NCI-H2107 treated with DMSO at 0.1 percent for 48 hours (cell line): ENCODE data around the gene CT45A8.
"Not testable (repeated sequence)": the region's sequence is repeated elsewhere in the genome, so short reads cannot be mapped to it uniquely, and the experiment has no call there.

ENCODE experiments used
- DNase-seq: peaks from one replicate; lab custom pipeline; 2025; ENCODE audit not compliant: unreplicated experiment; lab: John Stamatoyannopoulos, UW

CT45A8 gene, protein sequence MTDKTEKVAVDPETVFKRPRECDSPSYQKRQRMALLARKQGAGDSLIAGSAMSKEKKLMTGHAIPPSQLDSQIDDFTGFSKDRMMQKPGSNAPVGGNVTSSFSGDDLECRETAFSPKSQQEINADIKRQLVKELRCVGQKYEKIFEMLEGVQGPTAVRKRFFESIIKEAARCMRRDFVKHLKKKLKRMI

GRCh38 chrX:135854438-135854837 lies at the start of gene CT45A8:
Gene CT45A8 (minus strand): TSS chrX:135854538. CDS start chrX:135850783, 3,755 bp downstream.
- DNase-seq, result not testable (repeated sequence)

GRCh38 chrX:135893294-135893817 lies 39.0 kb upstream of the CT45A8 start, which contains the start of the genes CT45A10 and SAGE1:
Gene CT45A10 (minus strand): TSS chrX:135893444. CDS start chrX:135885344, 8,100 bp downstream.
Gene SAGE1 (plus strand): TSS chrX:135893716. CDS start chrX:135896243, 2,527 bp downstream.
- no peak for DNase-seq

DNA sequence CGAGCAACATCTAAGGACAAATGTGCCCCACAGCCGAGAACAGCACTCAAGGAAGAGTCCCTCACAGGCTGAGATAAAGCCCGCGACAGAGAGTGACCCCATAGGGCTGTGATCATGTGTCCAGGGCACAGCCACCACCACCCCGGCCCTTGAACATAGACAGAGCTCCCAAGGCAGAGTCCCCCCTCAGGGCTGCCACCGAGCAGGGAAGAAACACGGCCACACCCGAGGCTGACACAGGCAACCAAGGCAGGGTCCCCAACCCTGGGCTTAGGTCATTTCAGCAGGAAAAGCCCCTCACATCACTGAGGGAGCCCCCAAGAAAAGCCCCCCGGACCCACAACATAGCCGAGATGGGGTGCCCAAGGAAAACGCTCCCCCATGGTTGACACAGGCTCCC lies 38.4 kb upstream of the CT45A8 start:
- DNase-seq, result no peak

DNA sequence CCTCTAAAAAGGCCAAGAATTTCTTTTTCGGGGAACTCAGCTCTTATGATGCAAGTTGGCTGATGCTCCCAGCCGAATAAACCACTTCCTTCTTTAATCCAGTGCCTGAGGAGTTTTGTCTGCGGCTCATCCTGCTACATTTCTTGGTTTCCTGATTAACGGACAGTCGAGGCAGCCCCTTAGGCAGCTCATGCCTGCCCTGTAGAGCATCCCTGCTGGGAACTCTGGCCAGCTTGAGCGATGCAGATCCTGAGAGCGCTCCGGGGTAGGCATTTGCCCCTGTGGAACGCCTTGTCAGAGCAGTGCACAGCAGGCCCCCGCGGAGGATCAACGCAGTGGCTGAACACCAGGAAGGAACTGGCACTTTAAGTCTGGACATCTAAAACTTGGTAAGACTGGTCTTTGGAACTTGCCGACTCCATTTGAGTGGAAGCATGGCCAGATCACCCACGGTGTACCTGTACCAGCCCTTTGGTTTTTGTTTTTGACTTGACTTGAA lies 35.8 kb upstream of the CT45A8 start:
- DNase-seq, result no peak

DNA sequence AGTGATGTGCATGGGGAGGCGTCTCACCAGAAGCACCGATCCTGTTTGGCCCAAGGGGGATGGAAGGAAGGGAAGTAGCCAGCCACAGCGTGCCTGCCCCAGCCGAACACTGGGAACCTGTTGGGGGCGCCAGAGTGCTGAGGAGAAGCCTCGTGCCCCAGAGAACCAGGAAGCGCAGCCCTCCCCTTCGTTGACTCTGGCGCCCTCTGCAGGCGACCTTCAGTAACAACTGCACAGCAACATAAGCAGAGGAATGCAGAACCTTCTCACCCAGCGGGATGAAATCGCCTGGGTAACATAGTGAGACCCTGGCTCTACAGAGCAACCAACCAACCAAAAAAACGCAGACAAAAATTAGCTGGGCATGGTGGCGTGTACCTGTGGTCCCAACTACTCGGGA lies 34.6 kb upstream of the CT45A8 start:
- not testable (repeated sequence) for DNase-seq

DNA sequence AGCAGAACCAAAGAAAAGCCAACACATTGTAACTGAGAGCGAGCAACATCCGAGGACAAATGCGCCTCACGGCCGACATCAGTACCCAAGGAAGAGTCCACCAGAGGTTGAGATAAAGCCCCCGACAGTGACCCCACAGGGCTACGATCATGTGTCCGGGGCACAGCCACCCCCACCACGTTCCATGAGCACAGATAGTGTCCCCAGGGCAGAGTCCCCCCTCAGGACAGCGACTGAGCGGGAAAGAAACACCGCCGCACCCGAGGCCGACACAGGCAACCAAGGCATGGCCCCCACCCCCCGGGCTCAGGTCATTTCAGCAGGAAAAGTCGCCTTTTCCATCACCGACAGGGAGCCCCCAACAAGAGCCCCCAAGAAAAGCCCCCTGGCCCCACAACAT lies 33.9 kb upstream of the CT45A8 start:
- not testable (repeated sequence) for DNase-seq

- not testable (repeated sequence) for DNase-seq
These were observed 28.4 kb upstream of the CT45A8 start for GRCh38 chrX:135882741-135883140.

DNA sequence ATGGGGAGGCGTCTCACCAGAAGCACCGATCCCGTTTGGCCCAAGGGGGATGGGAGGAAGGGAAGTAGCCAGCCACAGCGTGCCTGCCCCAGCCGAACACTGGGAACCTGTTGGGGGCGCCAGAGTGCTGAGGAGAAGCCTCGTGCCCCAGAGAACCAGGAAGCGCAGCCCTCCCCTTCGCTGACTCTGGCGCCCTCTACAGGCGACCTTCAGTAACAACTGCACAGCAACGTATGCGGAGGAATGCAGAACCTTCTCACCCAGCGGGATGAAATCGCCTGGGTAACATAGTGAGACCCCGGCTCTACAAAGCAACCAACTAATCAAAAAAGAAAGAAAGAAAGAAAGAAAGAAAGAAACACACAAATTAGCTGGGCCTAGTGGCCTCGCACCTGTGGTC lies 17.4 kb upstream of the CT45A8 start, which contains the start of gene CT45A9:
Gene CT45A9, minus strand, starts transcription at position 101 of the 400 bp plus-strand sequence. CDS start 3,751 bp downstream, outside the sequence.
- not testable (repeated sequence) for DNase-seq

GRCh38 chrX:135837180-135837579 lies 17.2 kb downstream of the CT45A8 start, which contains the start of gene CT45A7:
Gene CT45A7 (minus strand): TSS chrX:135837280. CDS start chrX:135833533, 3,747 bp downstream.
- DNase-seq, result not testable (repeated sequence)

DNA sequence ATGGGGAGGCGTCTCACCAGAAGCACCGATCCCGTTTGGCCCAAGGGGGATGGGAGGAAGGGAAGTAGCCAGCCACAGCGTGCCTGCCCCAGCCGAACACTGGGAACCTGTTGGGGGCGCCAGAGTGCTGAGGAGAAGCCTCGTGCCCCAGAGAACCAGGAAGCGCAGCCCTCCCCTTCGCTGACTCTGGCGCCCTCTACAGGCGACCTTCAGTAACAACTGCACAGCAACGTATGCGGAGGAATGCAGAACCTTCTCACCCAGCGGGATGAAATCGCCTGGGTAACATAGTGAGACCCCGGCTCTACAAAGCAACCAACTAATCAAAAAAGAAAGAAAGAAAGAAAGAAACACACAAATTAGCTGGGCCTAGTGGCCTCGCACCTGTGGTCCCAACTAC lies 34.4 kb downstream of the CT45A8 start, which contains the start of gene CT45A2:
Gene CT45A2, minus strand, starts transcription at position 101 of the 400 bp plus-strand sequence. CDS start 3,747 bp downstream, outside the sequence.
- not testable (repeated sequence) for DNase-seq

DNA sequence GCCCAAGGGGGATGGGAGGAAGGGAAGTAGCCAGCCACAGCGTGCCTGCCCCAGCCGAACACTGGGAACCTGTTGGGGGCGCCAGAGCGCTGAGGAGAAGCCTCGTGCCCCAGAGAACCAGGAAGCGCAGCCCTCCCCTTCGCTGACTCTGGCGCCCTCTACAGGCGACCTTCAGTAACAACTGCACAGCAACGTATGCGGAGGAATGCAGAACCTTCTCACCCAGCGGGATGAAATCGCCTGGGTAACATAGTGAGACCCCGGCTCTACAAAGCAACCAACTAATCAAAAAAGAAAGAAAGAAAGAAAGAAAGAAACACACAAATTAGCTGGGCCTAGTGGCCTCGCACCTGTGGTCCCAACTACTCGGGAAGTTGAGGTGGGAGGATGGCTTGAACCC lies 51.7 kb downstream of the CT45A8 start, which contains the start of gene CT45A6:
Gene CT45A6, minus strand, starts transcription at position 101 of the 400 bp plus-strand sequence. CDS start 3,794 bp downstream, outside the sequence.
- DNase-seq, result not testable (repeated sequence)
